Fibroblast of mammary gland (primary cell): ENCODE data around the gene GPR35.

Experiments
- DNase-seq: peaks from one replicate; pipeline ENCODE4 v3.0.0-alpha.2; 2010; ENCODE audit warnings: low read depth
- H3K4me3 ChIP-seq: 2 replicates; pipeline ENCODE4 v1.5.1; 2011; ENCODE audit warnings: low read depth, mild to moderate bottlenecking, low read length, moderate library complexity; ENCODE audit not compliant: control insufficient read depth
- TF ChIP-seq, protein P1 (sequence below): conservative IDR thresholded peaks from 2 replicates; pipeline ENCODE4 v1.5.1; 2011; ENCODE audit warnings: low read depth, low read length, inconsistent platforms; ENCODE audit not compliant: control insufficient read depth, insufficient read depth

GPR35 gene

DNA sequence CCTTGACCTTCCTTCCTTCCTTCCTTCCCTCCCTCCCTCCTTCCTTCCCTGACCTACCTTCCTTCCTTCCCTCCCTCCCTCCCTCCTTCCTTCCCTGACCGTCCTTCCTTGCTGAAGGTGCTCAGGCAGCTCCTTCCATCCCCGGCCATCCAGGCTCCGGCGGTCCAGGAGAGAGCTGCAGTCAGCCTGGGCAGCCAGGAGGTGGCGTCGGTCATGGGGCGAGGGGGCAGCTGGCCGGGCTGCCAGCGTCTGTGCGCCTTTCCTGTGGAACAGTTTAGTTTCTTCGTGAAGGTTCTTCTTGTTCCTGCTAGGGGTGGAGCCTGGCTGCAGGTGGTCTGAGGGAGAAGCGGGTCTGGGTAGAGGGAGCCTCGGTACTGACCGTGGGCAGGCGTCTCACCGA is 15.7 kb downstream of the GPR35 start:
- DNase-seq, result peak; percentile 30
- H3K4me3 ChIP-seq, result no peak overlapping the region

DNA sequence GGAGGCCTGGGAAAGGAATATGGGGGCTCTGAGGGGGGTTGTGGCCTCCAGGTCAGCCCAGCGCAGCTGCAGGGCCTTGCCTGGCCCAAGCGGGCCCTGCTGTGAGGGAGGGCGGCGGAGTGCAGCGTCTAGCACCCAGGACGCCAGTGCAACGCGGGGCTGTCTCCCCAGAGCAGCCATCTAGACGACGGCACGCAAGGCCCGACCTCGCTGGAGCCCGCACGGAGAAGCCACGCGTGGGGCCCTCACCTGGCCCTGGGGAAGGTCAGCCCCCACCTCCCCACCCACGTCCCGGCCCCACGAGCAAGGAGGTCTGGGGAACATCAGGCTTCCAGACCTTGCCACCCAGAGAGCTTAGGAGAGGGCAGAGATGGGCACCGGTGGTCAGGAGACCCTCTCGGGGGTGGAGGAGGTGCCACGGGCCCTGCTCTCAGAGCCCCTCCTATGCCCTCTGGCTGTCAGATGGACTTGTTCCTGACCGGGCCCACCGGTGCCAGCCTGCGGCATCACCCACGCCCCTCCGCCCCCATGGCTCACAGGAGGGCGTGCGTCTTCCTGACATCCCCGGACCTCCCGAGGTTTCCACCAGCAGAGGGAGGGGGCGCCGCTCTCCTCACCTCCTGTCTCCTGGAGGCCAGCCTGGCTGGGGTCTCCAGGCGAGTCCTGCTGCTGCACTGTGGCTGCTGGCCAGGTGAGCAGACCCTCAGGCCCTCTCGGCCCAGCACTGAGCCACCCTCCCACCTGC is 17.0 kb downstream of the GPR35 start:
- H3K4me3 ChIP-seq, result no peak overlapping the region

More for the DNA sequence above, 15.7 kb downstream of the GPR35 start:
- TF ChIP-seq, protein P1, sequence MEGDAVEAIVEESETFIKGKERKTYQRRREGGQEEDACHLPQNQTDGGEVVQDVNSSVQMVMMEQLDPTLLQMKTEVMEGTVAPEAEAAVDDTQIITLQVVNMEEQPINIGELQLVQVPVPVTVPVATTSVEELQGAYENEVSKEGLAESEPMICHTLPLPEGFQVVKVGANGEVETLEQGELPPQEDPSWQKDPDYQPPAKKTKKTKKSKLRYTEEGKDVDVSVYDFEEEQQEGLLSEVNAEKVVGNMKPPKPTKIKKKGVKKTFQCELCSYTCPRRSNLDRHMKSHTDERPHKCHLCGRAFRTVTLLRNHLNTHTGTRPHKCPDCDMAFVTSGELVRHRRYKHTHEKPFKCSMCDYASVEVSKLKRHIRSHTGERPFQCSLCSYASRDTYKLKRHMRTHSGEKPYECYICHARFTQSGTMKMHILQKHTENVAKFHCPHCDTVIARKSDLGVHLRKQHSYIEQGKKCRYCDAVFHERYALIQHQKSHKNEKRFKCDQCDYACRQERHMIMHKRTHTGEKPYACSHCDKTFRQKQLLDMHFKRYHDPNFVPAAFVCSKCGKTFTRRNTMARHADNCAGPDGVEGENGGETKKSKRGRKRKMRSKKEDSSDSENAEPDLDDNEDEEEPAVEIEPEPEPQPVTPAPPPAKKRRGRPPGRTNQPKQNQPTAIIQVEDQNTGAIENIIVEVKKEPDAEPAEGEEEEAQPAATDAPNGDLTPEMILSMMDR, result peak; percentile 45

DNA sequence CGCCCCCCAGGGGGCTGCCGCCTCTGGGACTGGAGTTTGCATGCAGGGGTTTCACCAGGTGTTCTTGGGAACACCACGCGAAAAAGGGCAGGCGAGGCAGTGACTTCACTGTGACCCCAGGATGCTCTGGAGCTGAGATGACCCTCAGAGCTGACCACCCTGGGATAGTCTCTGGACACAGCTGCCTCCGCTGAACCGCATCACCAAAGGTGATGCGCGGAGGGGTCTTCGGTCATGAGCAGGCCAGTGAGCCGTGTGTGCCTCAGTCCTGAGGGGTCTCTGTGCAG is 17.5 kb downstream of the GPR35 start:
- TF ChIP-seq, protein P1, result no peak
- DNase-seq, result no peak
- no peak overlapping the region for H3K4me3 ChIP-seq

More for the DNA sequence above, 17.0 kb downstream of the GPR35 start:
- DNase-seq, result no peak
- TF ChIP-seq, protein P1, result no peak

DNA sequence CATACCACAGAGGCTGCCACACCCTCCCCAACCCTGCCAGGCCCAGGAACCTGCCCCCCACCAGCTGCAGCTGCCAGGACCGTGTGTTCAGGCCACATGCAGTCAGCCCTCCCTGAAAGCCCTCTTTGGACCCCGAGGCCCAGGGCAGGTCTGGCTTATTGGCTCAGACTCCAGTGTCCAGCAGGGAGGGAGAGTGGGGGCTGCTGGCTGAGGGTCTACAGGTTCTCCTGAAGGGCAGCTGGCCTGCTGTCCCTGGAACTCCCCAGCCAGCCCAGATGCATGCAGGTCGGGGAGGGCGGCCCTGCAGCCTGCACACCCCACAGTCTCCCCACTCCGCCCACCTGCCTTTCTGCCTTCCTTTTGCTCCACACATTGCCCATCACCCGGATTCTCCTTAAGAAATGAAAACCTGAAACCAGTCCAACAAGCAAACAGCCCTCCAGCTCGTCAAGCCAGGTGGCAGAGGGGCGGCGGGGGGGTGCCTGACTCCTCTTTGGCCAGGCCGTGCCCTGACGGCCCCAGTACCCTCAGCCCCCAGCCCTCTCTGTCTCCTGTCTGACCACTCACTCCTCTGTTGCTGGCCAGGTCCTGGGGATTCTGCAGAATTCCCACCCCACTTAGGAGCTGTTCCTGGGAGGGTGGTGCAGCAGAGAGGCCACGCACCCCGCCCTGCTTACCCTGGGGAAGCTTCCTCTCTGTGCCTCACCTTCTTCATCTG is 18.0 kb downstream of the GPR35 start:
- TF ChIP-seq, protein P1, result no peak

DNA sequence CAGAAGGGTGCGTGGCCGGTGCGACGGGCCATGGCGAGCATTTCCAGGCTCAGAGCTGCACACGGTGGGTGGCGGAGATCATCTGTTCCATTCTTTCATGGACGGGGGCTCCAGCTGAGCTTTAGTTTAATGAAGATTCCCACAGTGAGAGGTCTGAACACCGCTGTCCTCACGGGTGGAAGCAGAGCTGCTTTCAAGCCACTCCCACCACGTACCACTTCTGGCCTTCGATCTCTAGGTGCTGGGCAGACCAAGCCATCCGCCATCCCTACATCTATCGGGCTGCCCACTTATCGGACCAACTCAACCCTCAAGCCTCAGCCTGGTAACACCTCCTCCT is 18.5 kb downstream of the GPR35 start:
- no peak for DNase-seq
- TF ChIP-seq, protein P1, result no peak
- no peak overlapping the region for H3K4me3 ChIP-seq

More for the DNA sequence above, 18.0 kb downstream of the GPR35 start:
- DNase-seq, result no peak
- H3K4me3 ChIP-seq, result no peak overlapping the region

DNA sequence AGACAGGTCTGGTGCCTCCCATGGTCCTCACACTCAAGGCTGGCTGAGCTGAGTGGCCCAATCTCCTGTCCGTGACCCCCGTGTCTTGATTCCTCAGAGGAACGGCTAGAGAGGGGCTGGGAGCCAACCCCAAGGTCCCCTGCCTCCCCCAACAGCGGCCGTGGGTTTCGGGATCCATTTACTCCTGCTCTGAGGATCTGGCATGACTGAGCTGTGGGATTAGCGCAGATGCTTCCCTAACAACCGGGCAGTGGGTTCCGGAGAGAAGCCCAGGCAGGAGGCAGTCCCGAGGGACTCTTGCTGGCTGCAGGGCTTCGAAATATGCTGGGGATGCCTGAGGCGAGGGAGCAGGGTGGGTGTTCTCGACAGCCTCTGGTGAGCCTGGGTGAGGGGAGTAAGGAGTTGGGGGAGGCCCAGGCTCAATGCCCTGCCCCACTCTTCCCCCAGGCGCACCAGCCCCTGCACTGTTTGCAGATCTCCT is 18.9 kb downstream of the GPR35 start:
- TF ChIP-seq, protein P1, result no peak
- no peak overlapping the region for H3K4me3 ChIP-seq
- no peak for DNase-seq

DNA sequence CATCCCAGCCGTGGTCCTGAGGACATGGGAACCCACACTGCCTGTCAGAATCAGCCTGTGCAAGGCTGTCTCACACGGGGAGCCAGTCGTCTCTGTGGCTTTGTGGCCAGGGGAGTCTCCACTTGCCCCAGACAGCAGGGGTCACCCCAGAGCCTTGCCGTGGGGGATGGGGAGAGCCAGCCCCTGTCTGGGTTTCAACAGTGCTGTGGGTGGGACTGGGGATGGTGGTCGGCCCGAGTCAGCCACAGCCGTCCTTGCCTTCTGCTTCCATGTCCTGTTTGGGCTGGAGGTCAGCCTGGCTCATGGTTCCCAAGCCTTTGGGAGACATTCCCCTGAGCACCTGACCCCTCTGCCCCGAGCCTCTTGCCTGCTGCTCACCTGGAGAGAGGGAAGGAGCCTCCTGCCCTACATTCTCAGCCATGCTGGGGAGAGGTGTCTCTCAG is 19.6 kb downstream of the GPR35 start:
- H3K4me3 ChIP-seq, result no peak overlapping the region
- no peak for DNase-seq
- TF ChIP-seq, protein P1, result no peak
